ENCODE measurements around the gene RRAGC. TPM values are rescaled to one million over a fixed set of nuclear protein-coding genes. Genes with fewer than 3 reads are reported as not detected.

The RRAGC gene
- total RNA-seq, 1 donor from 2014 or later = 32.7 TPM

- H3K9me3 ChIP-seq = no peaks in the 10 kb centered on the region
- H3K4me3 ChIP-seq = no peak overlapping the region
- DNase-seq (no peak), ATAC-seq (no peak)
- no peaks in the 10 kb centered on the region for H3K4me1 ChIP-seq
- intact Hi-C loops (cut with DNase I) = no loop called here
- no peaks in the 10 kb centered on the region for H3K27me3 ChIP-seq
- H3K36me3 ChIP-seq = no peaks in the 10 kb centered on the region
- TF ChIP-seq CTCF (IDR thresholded peaks at IDR 0.05) = no peak
- no peak overlapping the region for H3K27ac ChIP-seq
Measured at GRCh38 chr1:38898653-38899230, 39.2 kb upstream of the RRAGC start.

DNA sequence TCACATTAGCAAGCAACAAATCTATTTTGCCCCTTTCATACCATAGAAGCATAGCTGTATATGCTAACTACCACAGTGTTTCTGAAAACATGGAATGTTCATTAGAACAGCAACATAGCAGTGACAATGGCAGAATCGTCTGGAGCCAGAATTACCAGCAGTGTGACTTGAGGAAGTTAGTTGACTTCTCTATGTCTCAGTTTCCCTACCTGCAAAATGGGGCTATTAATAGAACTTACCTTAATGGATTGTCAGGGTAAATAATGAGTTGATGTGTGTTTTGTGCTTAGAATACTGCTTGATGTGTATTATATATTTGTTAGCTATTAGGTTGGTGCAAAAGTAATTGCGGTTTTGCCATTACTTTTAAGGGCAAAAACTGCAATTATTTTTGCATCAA is 36.6 kb upstream of the RRAGC start:
- Histone ChIP-seq H3K36me3 (no peaks in the 10 kb centered on the region), H3K27ac (no peak overlapping the region), H3K4me3 (no peak overlapping the region), H3K9me3 (no peaks in the 10 kb centered on the region), H3K27me3 (no peaks in the 10 kb centered on the region), H3K4me1 (no peaks in the 10 kb centered on the region)
- DNase-seq (no peak), ATAC-seq (no peak)
- intact Hi-C loops (cut with DNase I) = no loop called here
- TF ChIP-seq CTCF (IDR thresholded peaks at IDR 0.05) = no peak

GRCh38 chr1:38892976-38893375 is 33.4 kb upstream of the RRAGC start:
- Histone ChIP-seq H3K27ac (no peak overlapping the region), H3K36me3 (no peaks in the 10 kb centered on the region), H3K27me3 (no peaks in the 10 kb centered on the region), H3K9me3 (no peaks in the 10 kb centered on the region), H3K4me3 (no peak overlapping the region), H3K4me1 (no peaks in the 10 kb centered on the region)
- ATAC-seq (no peak), DNase-seq (no peak)
- no peak for TF ChIP-seq CTCF (IDR thresholded peaks at IDR 0.05)
- intact Hi-C loops (cut with DNase I) = no loop called here

DNA sequence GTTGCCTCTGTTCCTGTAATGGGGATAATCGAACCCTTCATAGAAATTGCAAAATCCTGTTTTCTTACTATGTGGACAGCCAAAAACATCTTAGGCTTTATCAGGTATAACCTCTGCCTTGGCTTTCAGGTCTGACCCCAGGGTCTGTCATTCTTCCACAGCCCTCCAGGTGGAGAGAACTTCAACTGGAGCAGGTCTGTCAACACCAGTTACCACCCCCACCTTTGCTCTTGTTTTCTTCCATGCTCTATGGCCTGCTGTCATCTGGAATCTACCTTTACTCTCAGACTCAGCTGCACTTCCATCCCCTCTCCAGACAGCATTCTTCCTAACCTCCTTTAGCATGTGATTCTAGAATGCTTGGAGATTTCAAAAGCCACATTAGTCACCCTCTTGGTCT is 32.2 kb upstream of the RRAGC start:
- no peaks in the 10 kb centered on the region for H3K36me3 ChIP-seq
- intact Hi-C loops (cut with DNase I) = no loop called here
- TF ChIP-seq CTCF (IDR thresholded peaks at IDR 0.05) = no peak
- DNase-seq = no peak
- H3K27ac ChIP-seq = no peak overlapping the region
- no peak for ATAC-seq
- no peaks in the 10 kb centered on the region for H3K4me1 ChIP-seq
- H3K27me3 ChIP-seq = no peaks in the 10 kb centered on the region
- no peaks in the 10 kb centered on the region for H3K9me3 ChIP-seq
- H3K4me3 ChIP-seq = no peak overlapping the region

- H3K36me3 ChIP-seq = no peaks in the 10 kb centered on the region
- no peak overlapping the region for H3K4me3 ChIP-seq
- H3K9me3 ChIP-seq = no peaks in the 10 kb centered on the region
- no peak overlapping the region for H3K27ac ChIP-seq
- DNase-seq = no peak
- no peaks in the 10 kb centered on the region for H3K27me3 ChIP-seq
- no peak for ATAC-seq
- H3K4me1 ChIP-seq = no peaks in the 10 kb centered on the region
- no peak for TF ChIP-seq CTCF (IDR thresholded peaks at IDR 0.05)
- intact Hi-C loops (cut with DNase I) = no loop called here
Measured at GRCh38 chr1:38889589-38889988, 30.0 kb upstream of the RRAGC start.
